ENCODE data around the gene CDV3.

CDV3 gene

DNA sequence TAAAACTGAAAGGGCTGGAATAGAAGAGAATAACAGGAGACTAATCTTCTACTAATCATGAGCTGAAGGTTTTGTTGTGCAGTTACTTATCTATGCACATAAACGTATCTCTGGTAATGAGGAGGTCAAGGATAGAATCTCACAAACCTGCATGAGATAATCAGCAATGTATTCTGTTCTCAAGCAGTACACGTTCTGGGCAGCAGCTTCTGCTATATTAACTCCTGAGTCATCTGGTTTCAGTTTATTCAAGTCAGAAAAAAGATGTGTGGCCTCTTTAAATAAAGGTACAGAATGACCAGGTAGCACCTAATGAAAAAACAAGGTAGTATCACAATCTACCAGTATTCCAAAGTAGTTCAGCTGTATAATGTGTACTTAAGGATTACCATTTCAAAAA is 34.9 kb downstream of the CDV3 start:
- no peak for DNase-seq

DNA sequence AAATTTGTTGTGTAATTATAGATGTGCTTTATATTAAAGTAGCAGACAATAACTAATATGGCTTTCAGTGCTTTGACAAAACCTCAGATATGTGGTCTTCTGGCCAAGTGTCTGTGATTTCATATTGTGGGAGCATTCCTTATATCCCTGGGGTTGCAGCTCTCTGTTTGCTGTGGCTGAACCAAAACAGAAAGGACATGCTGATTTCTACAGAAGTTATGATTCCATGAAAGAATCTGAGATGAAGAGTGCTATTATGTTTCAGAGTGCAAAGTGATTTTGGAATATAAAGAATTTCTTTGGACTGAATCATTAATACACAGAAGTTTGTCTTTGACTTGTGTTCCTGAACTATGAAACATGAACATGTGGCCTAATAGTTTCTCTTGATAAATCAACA is 36.5 kb downstream of the CDV3 start:
- no peak for DNase-seq

DNA sequence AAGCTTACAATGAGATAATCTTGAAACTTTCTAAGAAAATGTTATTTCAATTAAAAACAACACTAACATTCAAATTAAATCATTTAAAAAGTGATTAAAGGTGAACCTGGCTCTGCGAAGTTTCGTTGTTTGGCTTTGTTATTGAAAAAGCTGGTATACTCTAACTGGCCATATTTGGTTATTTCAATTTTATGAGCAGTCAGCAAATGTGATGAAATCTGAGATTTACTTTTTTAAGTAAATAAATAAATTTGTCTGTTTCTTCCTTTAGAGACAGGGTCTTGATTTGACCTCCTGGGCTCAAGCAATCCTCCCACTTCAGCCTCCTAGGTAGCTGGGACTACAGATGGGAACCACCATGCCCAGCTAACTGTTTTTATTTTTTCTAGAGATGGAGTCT is 38.0 kb downstream of the CDV3 start:
- DNase-seq = no peak

GRCh38 chr3:133620066-133620784 is 46.7 kb downstream of the CDV3 start:
- no peak for DNase-seq

- DNase-seq = no peak
Measured at GRCh38 chr3:133627789-133628188, 54.3 kb downstream of the CDV3 start.

DNA sequence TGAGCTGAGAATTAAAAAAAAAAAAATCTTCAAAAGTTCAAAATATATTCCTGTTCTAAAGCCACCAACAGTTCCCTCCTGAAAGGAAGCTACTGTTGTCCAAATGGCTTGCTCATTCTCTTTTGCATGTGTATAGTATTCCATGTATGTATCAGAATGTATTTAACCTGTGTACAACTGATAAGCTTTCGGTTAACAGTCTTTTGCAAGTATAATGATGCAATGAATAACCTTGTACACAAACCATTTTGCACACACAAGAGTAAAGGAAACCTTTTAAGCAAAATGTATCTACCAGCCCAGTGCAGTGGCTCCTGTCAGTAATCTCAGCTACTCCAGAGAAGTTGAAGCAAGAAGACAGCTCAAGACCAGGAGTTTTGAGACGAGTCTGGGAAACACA is 55.7 kb downstream of the CDV3 start:
- DNase-seq = no peak

- DNase-seq = no peak
Measured at GRCh38 chr3:133633439-133633838, 60.0 kb downstream of the CDV3 start.

All from activated T-cell treated with anti-CD3 and anti-CD28 coated beads, Interleukin-2, amount 50 U/mL, for 48 hours (primary cell).